ENCODE measurements around the gene DNAH11.

- TF ChIP-seq PKNOX1 (IDR thresholded peaks at IDR 0.05) (no peak), SP1 (IDR thresholded peaks at IDR 0.05) (no peak), FOXK2 (IDR thresholded peaks at IDR 0.05) (no peak), BHLHE40 (IDR thresholded peaks at IDR 0.05; ENCODE audit: borderline replicate concordance) (no peak), FOXM1 (IDR thresholded peaks at IDR 0.05; ENCODE audit: borderline replicate concordance) (no peak), HDGF (IDR thresholded peaks at IDR 0.05; ENCODE audit: borderline replicate concordance) (no peak), LEF1 (IDR thresholded peaks at IDR 0.05; ENCODE audit: borderline replicate concordance) (no peak), ELF4 (IDR thresholded peaks at IDR 0.05) (no peak), ZNF384 (IDR thresholded peaks at IDR 0.05) (no peak), ARNT (IDR thresholded peaks at IDR 0.05) (no peak), SUZ12 (IDR thresholded peaks at IDR 0.05) (no peak), CTBP1 (IDR thresholded peaks at IDR 0.05; ENCODE audit: borderline replicate concordance) (no peak), FOXA1 (IDR thresholded peaks at IDR 0.05) (no peak), TARDBP (IDR thresholded peaks at IDR 0.05) (no peak)
These were observed 96.5 kb downstream of the DNAH11 start for GRCh38 chr7:21639206-21639868.
